Measurements from ENCODE around the gene PDE7B. TPM values are rescaled to one million over a fixed set of nuclear protein-coding genes. Genes with fewer than 3 reads are reported as not detected.

The PDE7B gene
- total and polyA plus RNA-seq, 2 of the 4 experiments (the other 2 are of a cell fraction), result 7.8 to 12.4 TPM

GRCh38 chr6:135994857-135995544, 143.5 kb downstream of the PDE7B start (continued):
- TF ChIP-seq USF2 (IDR thresholded peaks at IDR 0.05; ENCODE audit: low read depth, low read length) (no peak), FOS (IDR thresholded peaks at IDR 0.05; ENCODE audit: low read depth, low read length) (peak; percentile 77)

GRCh38 chr6:135995545-135995898, 144.0 kb downstream of the PDE7B start:
- peak; percentile 34; the same call in 1 of the 2 replicates for ATAC-seq (ENCODE audit: low read depth)
- H3K36me3 ChIP-seq (ENCODE audit: control insufficient read depth, insufficient read depth, low read length), result no peaks in the 10 kb centered on the region
- H3K18ac ChIP-seq (ENCODE audit: low read depth, low read length), result peak overlapping the region; percentile 95
- BruUV-seq (replicated peaks), result no TSS peak
- peaks cover 7% of the 10 kb centered on the region for H3K4me1 ChIP-seq (ENCODE audit: control insufficient read depth, insufficient read depth, low read length)
- peak overlapping the region; percentile 99 for H2BK120ac ChIP-seq (ENCODE audit: low read depth, low read length)
- H3K23ac ChIP-seq (ENCODE audit: low read depth, low read length), result peak overlapping the region; percentile 98
- H3K79me1 ChIP-seq (ENCODE audit: low read depth in 1 of 2, low read length in 2 of 2), result peaks cover 24 to 31% of the 10 kb centered on the region in 2 experiments
- no peaks in the 10 kb centered on the region for H3K27me3 ChIP-seq (ENCODE audit: control insufficient read depth, insufficient read depth, low read length)
- H3K4me3 ChIP-seq (ENCODE audit: insufficient read depth, low read depth, low read length), result no peak overlapping the region; the same call in 1 of the 2 replicates
- H4K5ac ChIP-seq (ENCODE audit: low read depth, low read length), result peak overlapping the region; percentile 94; the same call in 1 of the 2 replicates
- peak overlapping the region; percentile 70 for H2AFZ ChIP-seq (replicated peaks; ENCODE audit: low read length, poor library complexity)
- H2AK9ac ChIP-seq (replicated peaks; ENCODE audit: low read depth, low read length, poor library complexity), result no peak overlapping the region
- H3K4ac ChIP-seq (ENCODE audit: low read depth, low read length), result peak overlapping the region; percentile 94
- H4K20me1 ChIP-seq (ENCODE audit: insufficient read depth, low read length), result no peaks in the 10 kb centered on the region
- peak overlapping the region; percentile 77 to 99 for H4K8ac ChIP-seq (ENCODE audit: low read depth in 2 of 2, low read length in 2 of 2)
- POLR2A ChIA-PET (ENCODE audit: unreplicated experiment), result no interaction called here
- H3K9me1 ChIP-seq (ENCODE audit: insufficient read depth, low read length), result 0 out of 2 replicates have a peak, but pooled peaks cover 2% of the 10 kb centered on the region
- no peak for DNase-seq
- CTCF ChIA-PET, result no interaction called here
- H3K9ac ChIP-seq (ENCODE audit: low read depth, low read length), result peak overlapping the region; percentile 71; the same call in 1 of the 2 replicates
- peak overlapping the region; percentile 99 for H3K14ac ChIP-seq (replicated peaks; ENCODE audit: low read depth, low read length)
- peak overlapping the region; percentile 100 for H2BK5ac ChIP-seq (ENCODE audit: low read depth, low read length, poor library complexity, severe bottlenecking)
- in situ Hi-C loops (cut with MboI; ENCODE audit: low sequenced_read_pairs) (no loop called here), intact Hi-C loops (cut with micrococcal nuclease) (no loop called here), dilution Hi-C loops (cut with HindIII; ENCODE audit: low sequenced_read_pairs, unreplicated experiment) (no loop called here)
- H2BK20ac ChIP-seq (ENCODE audit: low read depth, low read length), result peak overlapping the region; percentile 99
- peak overlapping the region; percentile 87 for H3K27ac ChIP-seq (ENCODE audit: insufficient read depth, low read length)
- H4K91ac ChIP-seq (ENCODE audit: insufficient read depth, low read depth, low read length), result peak overlapping the region; percentile 98
- H2BK15ac ChIP-seq (ENCODE audit: low read depth, low read length), result peak overlapping the region; percentile 100
- no CpG with 5 or more reads among the region's 3 CpGs for WGBS, 2 experiments (ENCODE audit: extremely low coverage in 2 of 2, insufficient read length in 1 of 2)
- TF ChIP-seq CTCF (conservative IDR thresholded peaks at IDR 0.05; ENCODE audit: low read depth, low read length), result no peak
- no peak for TF ChIP-seq RAD21 (IDR thresholded peaks at IDR 0.05; ENCODE audit: low read length)
- no peak for TF ChIP-seq NFE2L2 (IDR thresholded peaks at IDR 0.05; ENCODE audit: low read depth, low read length)
- no peak for TF ChIP-seq SMC3 (IDR thresholded peaks at IDR 0.05; ENCODE audit: low read depth, low read length)
- peak overlapping the region; percentile 87 for H2AK5ac ChIP-seq (ENCODE audit: low read depth, low read length)
- peak overlapping the region; percentile 96 for H3K4me2 ChIP-seq (ENCODE audit: low read depth, low read length)
- peak overlapping the region; percentile 86; the same call in 1 of the 2 replicates for H3K56ac ChIP-seq (ENCODE audit: extremely low read depth, insufficient read depth, low read length)
- peaks cover 5% of the 10 kb centered on the region for H3K9me3 ChIP-seq (ENCODE audit: control insufficient read depth, insufficient read depth, low read length)
